Naive thymus-derived CD8-positive, alpha-beta T cell (primary cell): Measurements from ENCODE around the gene HRC. TPM values are rescaled to one million over a fixed set of nuclear protein-coding genes. Genes with fewer than 3 reads are reported as not detected.
A peak's percentile ranks its signal among the peaks of the same experiment; 100 is the strongest.
"Not testable (repeated sequence)": the region's sequence is repeated elsewhere in the genome, so short reads cannot be mapped to it uniquely, and the experiment has no call there.

Source experiments
- ATAC-seq, 2 donors: fragments of 150-1000 bp; cut with Tn5 transposase in 1 of 2; sonication (Bioruptor Pico), chemical (Tn5 transposase) in 1 of 2; 1 replicate in 1 of 2; 2 replicates in 1 of 2; pipeline ENCODE4 v1.10.0; 2021; ENCODE audit warnings: mild to moderate bottlenecking in 2 of 2, moderate library complexity in 2 of 2
- POLR2A ChIA-PET: fragments of 350-600 bp; sonication (Branson Sonifier 250); formaldehyde crosslinking; loops from one replicate; lab custom pipeline; 2021; ENCODE audit warnings: antibody characterized with exemption; lab: Charles Lee
- DNase-seq, 10 donors: peaks; one replicate each; pipeline versions ENCODE4 v3.0.0 to v3.0.0-alpha.2; 2020 to 2022
- H3K27ac Mint-ChIP-seq, 10 donors: one replicate each; pipeline ENCODE4 v1.8.0; 2020 to 2022; ENCODE audit warnings: mild to moderate bottlenecking in 10 of 10, mixed read lengths in 10 of 10, moderate library complexity in 4 of 10, inconsistent platforms in 1 of 10
- H3K27me3 Mint-ChIP-seq, 5 donors: one replicate each; pipeline ENCODE4 v1.8.0; 2021 to 2022; ENCODE audit warnings: mixed read lengths in 5 of 5
- H3K36me3 Mint-ChIP-seq, 3 donors: one replicate each; pipeline ENCODE4 v1.8.0; 2020 to 2022; ENCODE audit warnings: mixed read lengths in 3 of 3, mild to moderate bottlenecking in 2 of 3, inconsistent platforms in 1 of 3
- H3K4me1 Mint-ChIP-seq, 4 donors: one replicate each; pipeline ENCODE4 v1.8.0; 2021 to 2022; ENCODE audit warnings: mixed read lengths in 4 of 4
- H3K4me3 Mint-ChIP-seq, 10 donors: one replicate each; pipeline ENCODE4 v1.8.0; 2020 to 2022; ENCODE audit warnings: mild to moderate bottlenecking in 10 of 10, mixed read lengths in 10 of 10, moderate library complexity in 6 of 10, inconsistent platforms in 1 of 10
- H3K9me3 Mint-ChIP-seq, 9 donors: one replicate each; pipeline ENCODE4 v1.8.0; 2020 to 2022; ENCODE audit warnings: mixed read lengths in 9 of 9, mild to moderate bottlenecking in 3 of 9, inconsistent platforms in 1 of 9, moderate library complexity in 1 of 9
- polyA plus RNA-seq, 3 donors: library from polyadenylated mRNA; unstranded; fragments of 300-500 nt; fragmentation: Illumina TruSeq; gene quantifications; one replicate each; pipeline ENCODE4 v1.2.3, GENCODE V29; 2021
- total RNA-seq, 8 experiments: library from RNA in 2 of 8; stranded (reverse) in 2 of 8; gene quantifications; one replicate each; pipeline ENCODE4 v1.2.3 and lab custom pipeline; 2021 to 2026

The HRC gene
- total and polyA plus RNA-seq, 5 experiments from 2014 or later = not detected

DNA sequence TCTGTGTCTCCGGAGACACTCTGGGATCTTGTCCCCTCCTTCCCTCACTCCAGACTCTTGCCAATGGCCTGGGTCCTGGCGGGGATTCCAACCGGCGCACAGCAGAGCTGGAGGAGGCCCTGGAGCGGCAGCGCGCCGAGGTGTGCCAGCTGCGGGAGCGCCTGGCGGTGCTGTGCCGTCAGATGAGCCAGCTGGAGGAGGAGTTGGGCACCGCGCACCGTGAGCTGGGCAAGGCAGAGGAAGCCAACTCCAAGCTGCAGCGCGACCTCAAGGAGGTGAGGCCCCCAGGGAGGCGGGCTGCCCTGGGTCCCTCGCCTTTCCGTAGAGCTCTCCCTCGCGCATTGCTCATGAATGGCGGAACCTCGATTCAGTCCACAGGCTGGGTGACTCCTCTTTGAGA lies 24.9 kb downstream of the HRC start:
- peak overlapping the region in 1 of 10 donors; percentile 45 for H3K4me3 Mint-ChIP-seq
- ATAC-seq (no peak), DNase-seq (peak in 1 of 10 donors; percentile 64)
- no peaks in the 10 kb centered on the region for H3K9me3 Mint-ChIP-seq
- POLR2A ChIA-PET = interaction anchor here (1.1 to 2.2 kb wide), 5 partner anchors 9 to 204 kb away, joined by 3 to 10 read pairs (median 3); partner anchors contain the start of gene LIN7B
- peaks cover 0 to 5% (median 0%) of the 10 kb centered on the region in 5 donors for H3K27me3 Mint-ChIP-seq
- peaks cover 17 to 39% (median 29%) of the 10 kb centered on the region in 4 donors for H3K4me1 Mint-ChIP-seq
- no peaks in the 10 kb centered on the region for H3K36me3 Mint-ChIP-seq
- peak overlapping the region in 1 of 10 donors; percentile 52 for H3K27ac Mint-ChIP-seq

DNA sequence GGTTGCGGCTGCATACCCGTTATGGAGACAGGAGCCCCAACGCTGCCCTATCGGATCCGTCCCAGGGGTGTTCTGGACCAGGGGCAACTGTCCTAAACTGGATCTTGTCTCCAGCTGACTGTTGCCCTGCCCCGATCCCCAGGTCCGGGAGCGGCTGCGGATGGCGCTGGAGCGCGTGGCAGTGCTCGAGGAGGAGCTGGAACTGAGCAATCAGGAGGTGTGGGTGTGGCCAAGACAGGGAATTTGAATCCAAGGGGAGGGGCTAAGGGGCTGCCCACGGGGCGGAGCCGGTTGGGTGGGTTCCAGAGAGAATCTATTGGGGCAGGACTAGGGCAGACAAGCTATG lies 26.0 kb downstream of the HRC start:
- no peaks in the 10 kb centered on the region for H3K36me3 Mint-ChIP-seq
- no peak for ATAC-seq
- peak overlapping the region in 1 of 10 donors; percentile 75 for H3K27ac Mint-ChIP-seq
- no peaks in the 10 kb centered on the region for H3K9me3 Mint-ChIP-seq
- DNase-seq = no peak
- H3K4me1 Mint-ChIP-seq = peaks cover 17 to 34% (median 24%) of the 10 kb centered on the region in 4 donors
- POLR2A ChIA-PET = interaction anchor here (1.5 to 2.4 kb wide), 4 partner anchors 11 to 205 kb away, joined by 3 to 23 read pairs (median 7); partner anchors contain the start of genes C19orf73, LIN7B and PPFIA3
- H3K27me3 Mint-ChIP-seq = peaks cover 0 to under 1% (median 0%) of the 10 kb centered on the region in 5 donors
- H3K4me3 Mint-ChIP-seq = peak overlapping the region in 4 of 10 donors; percentile 66 to 89 (median 80)

- Mint-ChIP-seq H3K4me3 (peak overlapping the region; percentile 77 to 95 (median 89)), H3K4me1 (peaks cover 15 to 29% (median 19%) of the 10 kb centered on the region in 4 donors), H3K27ac (peak overlapping the region in 6 of 10 donors; percentile 43 to 93 (median 58)), H3K36me3 (no peaks in the 10 kb centered on the region), H3K27me3 (no peaks in the 10 kb centered on the region), H3K9me3 (no peaks in the 10 kb centered on the region)
- no peak for DNase-seq
- ATAC-seq = no peak
- POLR2A ChIA-PET = interaction anchor here (0.6 to 2.4 kb wide), 7 partner anchors 10 to 205 kb away, joined by 3 to 23 read pairs (median 3); partner anchors contain the start of genes C19orf73, GYS1, LIN7B and PPFIA3
Observed at GRCh38 chr19:49128545-49129237, 26.5 kb downstream of the HRC start.

DNA sequence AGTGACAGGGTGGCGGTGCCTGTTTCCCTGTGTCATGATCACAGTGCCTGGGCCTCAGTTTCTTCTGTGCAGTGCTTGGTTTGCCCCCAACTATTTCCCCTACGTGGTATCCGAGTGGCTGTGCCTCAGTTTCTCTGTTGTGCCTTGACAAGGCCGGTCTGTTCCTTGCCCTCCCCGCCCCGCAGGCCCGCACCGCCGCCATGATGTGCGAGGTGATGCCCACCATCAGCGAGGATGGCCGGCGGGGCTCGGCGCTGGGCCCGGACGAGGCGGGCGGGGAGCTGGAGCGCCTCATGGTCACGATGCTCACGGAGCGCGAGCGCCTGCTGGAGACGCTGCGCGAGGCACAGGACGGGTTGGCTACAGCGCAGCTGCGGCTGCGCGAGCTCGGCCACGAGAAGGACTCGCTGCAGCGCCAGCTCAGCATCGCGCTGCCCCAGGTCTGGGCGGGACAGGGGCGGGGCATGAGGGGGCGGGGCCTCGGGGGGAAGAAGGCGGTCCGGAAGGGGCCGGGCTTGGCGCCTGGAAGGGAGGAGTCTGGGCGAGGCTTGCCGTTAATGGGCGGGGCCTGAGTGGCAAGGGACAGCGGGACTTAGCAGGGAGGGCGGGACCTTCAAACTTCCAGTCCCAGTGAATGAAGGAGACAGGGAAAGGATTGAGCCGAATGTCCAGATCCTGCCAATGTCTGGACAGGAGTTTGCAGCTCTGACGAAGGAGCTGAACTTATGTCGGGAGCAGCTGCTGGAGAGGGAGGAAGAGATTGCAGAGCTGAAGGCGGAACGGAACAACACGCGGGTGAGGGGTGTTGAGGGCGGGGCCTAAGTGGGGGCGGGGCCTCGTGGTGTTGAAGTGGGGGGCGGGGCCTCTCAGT lies 27.3 kb downstream of the HRC start:
- POLR2A ChIA-PET = interaction anchor here (0.6 to 2.4 kb wide), 8 partner anchors 10 to 315 kb away, joined by 3 to 23 read pairs (median 3); partner anchors contain the start of genes C19orf73, GYS1, LIN7B and PPFIA3
- ATAC-seq (peak; percentile 91 to 93), DNase-seq (peak; percentile 88 to 96 (median 94))
- Mint-ChIP-seq H3K4me1 (peaks cover 10 to 22% (median 14%) of the 10 kb centered on the region in 4 donors), H3K4me3 (peak overlapping the region; percentile 77 to 95 (median 89)), H3K9me3 (no peaks in the 10 kb centered on the region), H3K27me3 (no peaks in the 10 kb centered on the region), H3K27ac (peak overlapping the region; percentile 49 to 94 (median 88)), H3K36me3 (no peaks in the 10 kb centered on the region)

GRCh38 chr19:49127225-49127624 lies 28.0 kb downstream of the HRC start:
- not testable (repeated sequence) for ATAC-seq, H3K9me3 Mint-ChIP-seq, DNase-seq, H3K27me3 Mint-ChIP-seq, H3K27ac Mint-ChIP-seq, H3K36me3 Mint-ChIP-seq
- Mint-ChIP-seq H3K4me3 (peak overlapping the region in 5 of 10 donors; percentile 7 to 84 (median 22)), H3K4me1 (peaks cover 10 to 19% (median 13%) of the 10 kb centered on the region in 4 donors)
- POLR2A ChIA-PET = interaction anchor here (0.6 to 2.4 kb wide), 7 partner anchors 9 to 732 kb away, joined by 3 to 23 read pairs (median 5); partner anchors contain the start of genes C19orf73, GYS1, LIN7B and PPFIA3

DNA sequence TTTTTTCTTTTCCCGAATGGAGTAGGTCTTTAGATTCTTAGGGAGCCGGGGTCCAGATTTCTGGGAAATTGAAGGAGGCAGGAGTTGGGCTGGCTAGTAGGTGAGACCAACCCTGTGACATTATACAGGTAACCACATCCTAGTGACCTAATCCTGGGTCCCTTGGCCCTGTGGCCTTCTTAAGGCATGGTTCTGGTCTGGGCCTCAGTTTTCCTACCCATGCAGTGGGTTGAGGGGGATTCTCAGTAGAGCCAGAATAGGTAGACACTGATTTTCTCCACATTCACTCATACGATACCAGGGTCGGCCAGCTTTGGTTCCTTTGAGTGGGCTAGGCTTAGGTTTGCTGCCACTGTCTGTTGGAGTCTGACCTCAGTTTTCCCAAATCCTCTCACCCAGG lies 28.6 kb downstream of the HRC start:
- H3K27me3 Mint-ChIP-seq = peaks cover 0 to 3% (median 0%) of the 10 kb centered on the region in 5 donors

DNA sequence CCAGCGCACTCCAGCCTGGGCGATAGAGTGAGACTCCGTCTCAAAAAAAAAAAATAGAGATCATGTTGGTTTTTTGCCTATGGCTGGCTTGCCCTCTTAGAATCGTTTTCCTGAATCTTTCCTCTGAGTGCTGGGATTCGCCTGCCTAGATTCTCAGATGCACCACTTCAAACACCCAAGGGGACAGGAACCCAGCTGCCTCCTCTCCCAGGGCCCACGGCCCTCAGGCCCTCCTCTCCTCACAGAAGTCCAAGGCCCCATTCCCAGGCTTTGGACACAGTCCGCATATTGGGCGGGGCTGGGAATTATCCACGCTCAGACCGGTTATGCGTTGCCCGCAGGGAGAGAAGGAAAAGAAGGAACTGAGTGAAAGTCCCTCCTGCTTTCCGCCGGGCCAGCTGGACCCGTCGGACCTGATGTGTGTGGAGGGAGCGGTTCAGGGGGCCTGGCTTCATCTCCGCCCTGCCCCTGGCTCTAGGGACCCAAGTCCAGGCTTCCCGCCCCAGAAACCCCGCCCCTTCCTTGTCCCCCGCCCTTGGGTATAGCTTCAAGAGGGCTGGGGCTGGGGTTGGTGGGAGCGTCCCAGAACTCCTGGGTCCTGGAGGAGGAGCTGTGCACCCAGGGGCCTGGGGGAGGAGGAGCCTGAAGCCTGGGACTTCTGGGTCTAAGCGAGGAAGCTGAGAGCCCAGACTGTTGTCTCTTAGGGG lies 30.0 kb downstream of the HRC start:
- POLR2A ChIA-PET = no interaction called here
- peaks cover 0 to 7% (median 0%) of the 10 kb centered on the region in 5 donors for H3K27me3 Mint-ChIP-seq
- no peak for DNase-seq
- no peaks in the 10 kb centered on the region for H3K9me3 Mint-ChIP-seq
- no peak overlapping the region for H3K27ac Mint-ChIP-seq
- H3K36me3 Mint-ChIP-seq = no peaks in the 10 kb centered on the region
- H3K4me3 Mint-ChIP-seq = no peak overlapping the region
- ATAC-seq = no peak
- H3K4me1 Mint-ChIP-seq = peaks cover 18 to 27% (median 22%) of the 10 kb centered on the region in 4 donors

More for the DNA sequence above, 28.6 kb downstream of the HRC start:
- Mint-ChIP-seq H3K9me3 (no peaks in the 10 kb centered on the region), H3K27ac (no peak overlapping the region), H3K4me3 (no peak overlapping the region), H3K36me3 (no peaks in the 10 kb centered on the region), H3K4me1 (peaks cover 10 to 19% (median 13%) of the 10 kb centered on the region in 4 donors)
- no peak for DNase-seq
- POLR2A ChIA-PET = interaction anchor here (0.6 to 1.2 kb wide), 3 partner anchors 22 to 731 kb away, joined by 3 to 9 read pairs (median 3); no protein-coding TSS in a partner anchor
- ATAC-seq = no peak

- POLR2A ChIA-PET, ATAC-seq, H3K4me3 Mint-ChIP-seq, DNase-seq, H3K36me3 Mint-ChIP-seq, H3K27ac Mint-ChIP-seq, H3K27me3 Mint-ChIP-seq, H3K9me3 Mint-ChIP-seq: not testable (repeated sequence)
- peaks cover 12 to 20% (median 18%) of the 10 kb centered on the region in 4 donors for H3K4me1 Mint-ChIP-seq
Observed at GRCh38 chr19:49123285-49123684, 31.9 kb downstream of the HRC start.

GRCh38 chr19:49121841-49122240 lies 33.4 kb downstream of the HRC start:
- peak overlapping the region in 2 of 10 donors; percentile 34 to 56 for H3K4me3 Mint-ChIP-seq

GRCh38 chr19:49120868-49121267 lies 34.3 kb downstream of the HRC start:
- Mint-ChIP-seq H3K27me3 (peaks cover 0 to 7% (median 0%) of the 10 kb centered on the region in 5 donors), H3K4me3 (peak overlapping the region; percentile 68 to 89 (median 77)), H3K36me3 (no peaks in the 10 kb centered on the region), H3K4me1 (peaks cover 16 to 35% (median 31%) of the 10 kb centered on the region in 4 donors), H3K27ac (peak overlapping the region in 5 of 10 donors; percentile 42 to 81 (median 60)), H3K9me3 (no peaks in the 10 kb centered on the region)
- DNase-seq = no peak
- ATAC-seq = no peak
- POLR2A ChIA-PET = interaction anchor here (0.6 to 1.8 kb wide), 2 partner anchors 27 to 34 kb away, joined by 6 read pairs; no protein-coding TSS in a partner anchor

More at GRCh38 chr19:49121841-49122240, 33.4 kb downstream of the HRC start:
- H3K27me3 Mint-ChIP-seq, H3K36me3 Mint-ChIP-seq, DNase-seq, H3K27ac Mint-ChIP-seq, ATAC-seq, H3K9me3 Mint-ChIP-seq: not testable (repeated sequence)
- POLR2A ChIA-PET = interaction anchor here (0.7 to 1.8 kb wide), 3 partner anchors 26 to 65 kb away, joined by 3 to 6 read pairs (median 4); no protein-coding TSS in a partner anchor
- peaks cover 16 to 26% (median 24%) of the 10 kb centered on the region in 4 donors for H3K4me1 Mint-ChIP-seq

- peaks cover 16 to 35% (median 32%) of the 10 kb centered on the region in 4 donors for H3K4me1 Mint-ChIP-seq
- peaks cover 0 to 7% (median 0%) of the 10 kb centered on the region in 5 donors for H3K27me3 Mint-ChIP-seq
- no peak for ATAC-seq
- no peaks in the 10 kb centered on the region for H3K9me3 Mint-ChIP-seq
- no peak for DNase-seq
- H3K4me3 Mint-ChIP-seq = peak overlapping the region; percentile 68 to 89 (median 77)
- no peaks in the 10 kb centered on the region for H3K36me3 Mint-ChIP-seq
- H3K27ac Mint-ChIP-seq = peak overlapping the region in 3 of 10 donors; percentile 46 to 81 (median 60)
- POLR2A ChIA-PET = interaction anchor here (0.6 to 3.7 kb wide), 3 partner anchors 8 to 136 kb away, joined by 3 to 23 read pairs (median 6); no protein-coding TSS in a partner anchor
Observed at GRCh38 chr19:49120325-49120683, 34.9 kb downstream of the HRC start.
